ENCODE measurements around the gene TIFAB.

Gene TIFAB

DNA sequence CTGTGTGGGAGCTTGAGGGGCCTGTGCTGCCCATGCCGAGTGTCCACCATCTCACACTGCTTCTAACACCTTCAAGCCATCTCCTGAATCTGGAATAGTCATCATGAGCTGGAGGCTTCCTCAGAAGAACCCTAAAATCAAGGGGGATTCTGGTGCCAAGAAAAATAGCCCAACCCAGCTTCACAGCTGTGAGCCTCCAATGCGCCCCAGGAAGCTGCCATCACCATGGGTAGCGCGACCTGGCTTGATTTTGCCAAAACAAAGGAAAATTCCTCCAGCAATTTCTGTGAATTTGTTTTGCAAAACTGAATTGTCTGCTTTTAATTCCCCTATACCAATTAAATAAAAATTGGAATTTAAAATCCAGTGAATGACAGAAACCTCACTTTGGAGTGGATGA lies 6.2 kb upstream of the TIFAB start:
- DNase-seq (ENCODE audit: low spot score) = no peak

GRCh38 chr5:135457424-135458071 lies 5.4 kb upstream of the TIFAB start:
- peak; percentile 80 for DNase-seq (ENCODE audit: low spot score)

DNA sequence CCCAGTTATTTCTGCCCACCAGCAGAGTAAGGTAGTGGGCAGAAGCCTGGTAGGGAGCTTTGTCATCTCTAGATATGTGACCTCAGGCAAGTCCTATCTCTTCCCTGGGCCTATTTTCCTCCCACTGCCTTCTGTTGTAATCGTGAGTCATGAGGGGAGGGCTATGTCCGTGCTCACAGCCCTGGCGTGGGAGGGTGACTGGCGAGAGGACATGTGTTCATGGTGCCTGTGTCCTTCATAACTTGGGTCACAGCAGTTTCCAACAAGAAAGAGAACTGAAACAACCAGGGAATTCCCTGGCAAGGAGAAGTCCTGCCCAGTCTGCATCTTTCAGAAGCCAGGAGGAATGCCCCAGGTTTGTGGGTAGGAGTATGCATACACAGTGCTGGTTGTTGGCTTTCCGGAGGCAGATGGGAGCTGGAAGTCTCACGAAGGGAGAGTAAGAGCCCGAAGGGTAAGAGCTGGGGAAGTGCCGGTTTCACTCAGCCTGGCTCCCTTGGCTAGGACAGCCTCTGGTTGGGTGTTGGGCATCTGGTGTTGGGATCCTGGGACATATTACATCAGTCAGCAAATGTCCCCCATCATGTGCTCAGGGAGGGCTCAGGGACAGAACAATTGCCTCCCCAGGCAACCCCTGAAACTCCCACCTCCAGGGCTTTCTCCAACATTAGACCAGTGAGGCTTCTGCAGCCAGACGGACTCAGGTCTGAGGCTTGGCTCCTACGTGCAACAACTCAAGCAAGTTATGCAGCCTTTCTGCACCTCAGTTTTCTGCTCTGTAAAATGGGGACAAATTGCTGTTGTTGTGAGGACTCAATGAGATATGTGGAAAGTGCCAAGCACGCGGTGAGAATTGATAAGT lies 4.3 kb upstream of the TIFAB start:
- DNase-seq (ENCODE audit: low spot score) = no peak

DNA sequence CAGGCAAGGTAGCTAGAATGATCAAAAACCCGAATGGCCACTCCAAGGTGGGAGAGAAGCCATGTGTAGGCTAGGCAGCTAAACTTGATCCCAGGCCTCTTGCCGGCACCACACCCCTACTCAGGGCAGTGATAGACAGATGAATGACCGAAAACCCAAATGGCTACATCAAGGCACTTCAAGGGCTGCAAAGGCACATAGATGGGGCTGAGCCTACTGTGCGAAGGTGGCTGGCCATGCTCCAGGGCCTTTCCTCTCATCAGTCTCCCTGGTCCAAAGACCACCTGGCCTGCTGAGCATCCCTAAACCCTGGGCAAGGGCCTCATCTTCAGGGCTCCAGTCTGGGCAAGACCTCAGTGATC lies 3.7 kb upstream of the TIFAB start:
- DNase-seq (ENCODE audit: low spot score) = no peak

DNA sequence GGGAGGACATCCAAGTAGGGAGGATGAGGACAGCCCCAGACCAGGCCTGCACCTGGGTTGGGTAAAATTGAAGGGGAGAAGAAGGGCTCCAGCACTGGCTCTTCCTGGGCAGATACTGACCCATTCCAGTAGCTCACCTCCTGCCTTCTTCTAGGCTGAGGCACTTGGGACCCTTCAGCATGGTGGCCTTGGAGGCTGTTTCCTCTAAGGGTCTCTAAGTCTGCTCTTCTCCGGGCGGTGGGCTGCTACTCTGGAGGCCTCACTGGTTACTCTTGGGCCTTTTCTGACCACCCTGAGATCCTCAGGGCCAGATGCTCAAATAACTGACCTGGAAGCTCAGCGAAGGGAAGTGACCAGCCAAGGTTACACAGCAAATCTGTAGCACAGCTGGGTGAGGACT lies 2.8 kb upstream of the TIFAB start:
- no peak for DNase-seq (ENCODE audit: low spot score)

DNA sequence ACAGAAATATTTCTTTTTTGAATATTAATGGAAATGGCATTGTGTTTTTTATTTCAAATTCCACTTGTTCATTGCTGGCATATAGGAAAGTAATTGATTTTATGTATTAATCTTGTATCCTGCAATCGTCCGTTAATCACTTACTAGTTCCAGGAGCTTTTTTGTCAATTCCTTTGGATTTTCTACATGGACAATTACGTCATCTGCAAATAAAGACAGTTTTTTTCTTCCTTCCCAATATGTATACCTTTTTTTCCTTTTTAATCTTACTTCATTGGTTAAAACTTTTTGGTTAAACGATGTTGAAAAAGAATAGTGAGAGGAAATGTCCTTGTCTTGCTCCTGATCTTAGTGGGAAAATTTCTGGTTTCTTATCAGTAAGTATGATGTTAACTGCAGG lies 1.5 kb upstream of the TIFAB start:
- no peak for DNase-seq (ENCODE audit: low spot score)

- no peak for DNase-seq (ENCODE audit: low spot score)
Measured at GRCh38 chr5:135451581-135452320, 400 bp downstream of the TIFAB start.

DNA sequence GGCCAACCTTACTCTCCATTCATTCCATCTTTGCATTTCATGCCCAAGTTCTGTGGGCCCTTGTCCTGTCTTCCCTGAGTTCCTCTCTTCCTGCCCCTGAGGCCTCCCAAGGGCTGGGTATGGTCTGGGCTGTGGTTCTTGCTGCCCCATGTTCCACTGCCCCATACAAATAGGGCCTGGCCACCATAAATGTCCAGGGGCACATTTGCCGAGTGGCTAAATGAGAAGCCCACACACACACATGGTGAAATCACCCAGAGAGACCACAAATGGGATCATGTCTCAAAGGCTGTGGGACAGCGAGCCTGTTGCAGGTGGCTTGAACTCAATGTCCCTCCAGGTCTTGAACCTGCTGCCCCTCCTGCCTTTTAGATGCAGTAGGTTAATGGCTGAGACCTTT lies 1.2 kb downstream of the TIFAB start:
- DNase-seq (ENCODE audit: low spot score) = no peak

GRCh38 chr5:135450336-135450735 lies 1.8 kb downstream of the TIFAB start:
- DNase-seq (ENCODE audit: low spot score) = no peak

- no peak for DNase-seq (ENCODE audit: low spot score)
Measured at GRCh38 chr5:135449644-135450043, 2.5 kb downstream of the TIFAB start.

DNA sequence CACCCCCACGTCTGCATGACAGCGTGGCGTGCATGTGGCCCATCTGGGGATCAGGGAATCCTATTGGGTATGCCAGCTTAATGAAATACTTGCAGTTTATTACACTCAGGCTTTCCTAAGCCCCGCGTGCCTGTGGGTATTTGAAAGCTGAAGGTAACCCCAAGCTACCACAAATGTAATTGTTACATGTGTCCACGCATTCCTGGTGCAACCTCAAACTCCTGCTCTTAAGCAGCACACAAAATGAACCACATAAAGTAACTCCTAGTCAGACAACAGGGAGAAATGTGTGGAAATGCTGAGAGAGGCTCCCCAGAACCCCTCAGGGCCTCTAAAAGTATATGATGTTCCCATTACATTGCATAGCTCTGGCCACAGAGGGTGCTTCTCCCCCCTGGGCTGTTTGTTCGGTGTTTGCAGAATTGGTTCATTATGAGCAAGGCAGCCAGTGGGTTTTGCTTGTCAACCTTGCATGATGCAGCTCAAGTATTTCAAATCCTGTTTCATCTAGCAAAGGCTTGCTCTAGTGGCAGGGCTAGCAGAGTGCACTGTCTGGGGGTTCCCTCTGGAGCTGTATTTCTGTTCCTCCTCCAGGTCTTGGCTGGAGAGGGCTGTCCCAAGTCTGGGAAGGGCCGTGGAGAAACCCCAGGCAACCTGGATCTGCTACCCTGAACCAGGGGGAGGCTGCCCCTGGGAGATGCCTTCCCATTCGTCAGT lies 3.2 kb downstream of the TIFAB start:
- DNase-seq (ENCODE audit: low spot score) = no peak

DNA sequence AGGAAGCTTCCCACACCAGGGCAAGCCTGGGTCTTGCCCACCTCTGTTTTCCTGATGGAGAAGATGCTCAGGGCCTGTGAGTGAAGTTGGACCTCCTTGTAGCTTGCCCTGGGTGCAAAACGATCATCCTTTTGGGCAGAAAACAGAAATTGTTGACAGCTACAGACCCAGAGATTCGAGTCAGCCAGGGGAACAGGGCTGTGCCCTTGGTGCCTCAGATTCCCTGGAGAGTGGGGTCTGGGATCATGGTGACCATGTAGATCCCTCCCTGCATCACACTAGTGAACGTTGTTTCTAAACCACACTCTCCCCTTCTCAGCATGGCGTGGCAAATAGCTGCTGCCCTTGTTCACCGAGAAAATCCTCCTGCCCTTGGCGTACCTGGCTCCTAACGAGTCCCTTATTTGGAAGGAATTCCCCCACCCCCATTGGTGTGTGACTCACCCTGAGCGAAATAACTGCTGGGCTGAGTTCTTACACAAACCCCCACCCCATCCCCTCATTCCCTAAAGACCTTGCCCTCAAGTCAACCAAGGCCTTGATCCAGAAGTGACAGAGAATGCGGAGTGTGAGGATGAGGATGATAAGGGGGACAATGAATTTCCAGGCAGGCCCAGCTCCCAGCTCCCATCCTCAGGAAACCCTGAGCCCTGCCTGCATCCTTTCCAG lies 3.9 kb downstream of the TIFAB start:
- DNase-seq (ENCODE audit: low spot score) = no peak

GRCh38 chr5:135447298-135447929 lies 4.7 kb downstream of the TIFAB start, which contains the start of gene DCANP1:
Gene DCANP1 (minus strand): TSS chr5:135447348. CDS start chr5:135447108, 240 bp downstream.
- DNase-seq (ENCODE audit: low spot score) = no peak

DNA sequence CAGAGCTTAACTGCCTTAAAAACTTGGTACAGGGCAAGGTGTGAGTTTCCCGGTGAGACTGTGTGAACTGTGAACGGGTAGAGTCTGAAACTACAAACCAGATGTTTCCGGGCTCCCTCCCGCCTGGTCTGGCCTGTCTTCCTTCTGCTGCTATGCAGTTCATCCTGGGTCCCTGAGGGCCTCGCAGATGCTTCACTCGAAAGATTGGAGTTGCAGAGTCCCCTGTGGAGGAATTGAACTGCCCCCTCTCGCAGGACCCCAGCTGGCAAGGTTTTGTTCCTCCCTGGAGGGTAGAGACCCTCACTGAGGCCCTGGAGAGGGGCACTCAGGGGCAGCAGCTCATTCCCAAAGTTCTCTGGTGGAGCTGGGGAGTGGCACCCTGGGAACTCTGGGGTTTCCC lies 5.5 kb downstream of the TIFAB start:
- no peak for DNase-seq (ENCODE audit: low spot score)

- no peak for DNase-seq (ENCODE audit: low spot score)
Measured at GRCh38 chr5:135446206-135446605, 5.9 kb downstream of the TIFAB start.

GRCh38 chr5:135445306-135445985 lies 6.7 kb downstream of the TIFAB start:
- no peak for DNase-seq (ENCODE audit: low spot score)

DNA sequence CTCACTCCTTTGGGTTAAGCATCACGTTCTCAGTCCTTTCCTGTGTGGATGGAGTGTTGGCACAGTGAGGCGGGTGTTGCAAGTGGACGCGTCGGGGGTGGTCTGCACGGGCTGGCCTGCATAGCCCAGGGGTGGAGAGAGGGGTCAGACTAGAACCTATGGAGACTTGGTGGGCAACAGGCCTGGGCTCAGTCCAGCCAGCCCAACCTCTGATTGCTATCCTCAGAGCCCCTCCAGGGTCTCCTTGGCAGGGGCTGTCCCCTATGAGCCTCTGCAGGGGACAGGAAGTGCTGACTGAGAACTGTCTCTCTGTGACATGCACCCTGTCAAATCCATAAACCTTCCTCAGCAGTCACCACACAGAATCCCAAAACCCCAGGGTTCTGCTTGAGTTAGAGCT lies 7.3 kb downstream of the TIFAB start:
- no peak for DNase-seq (ENCODE audit: low spot score)

- no peak for DNase-seq (ENCODE audit: low spot score)
Measured at GRCh38 chr5:135444360-135444759, 7.8 kb downstream of the TIFAB start.

GRCh38 chr5:135443161-135443960 lies 8.8 kb downstream of the TIFAB start:
- DNase-seq (ENCODE audit: low spot score) = no peak
